KMS-11 (cell line): ENCODE data around the gene TP63.

Source experiments
- H2AFZ ChIP-seq: fragments of 200-600 bp; sonication (generic); 2 replicates; pipeline ENCODE4 v1.6.1; 2016; ENCODE audit warnings: antibody characterized with exemption, mixed run types, low read depth
- H3K27ac ChIP-seq: fragments of 200-600 bp; sonication (generic); 2 replicates; pipeline ENCODE4 v1.6.1; 2016; ENCODE audit warnings: mild to moderate bottlenecking, mixed run types
- H3K27me3 ChIP-seq: fragments of 200-600 bp; sonication (generic); 2 replicates; pipeline ENCODE4 v1.6.1; 2017; ENCODE audit warnings: mild to moderate bottlenecking, low read depth, mixed run types, moderate library complexity; ENCODE audit not compliant: insufficient read depth
- H3K36me3 ChIP-seq: fragments of 200-600 bp; sonication (generic); 2 replicates; pipeline ENCODE4 v1.6.1; 2017; ENCODE audit warnings: mild to moderate bottlenecking, mixed run types; ENCODE audit not compliant: insufficient read depth
- H3K4me1 ChIP-seq: fragments of 200-600 bp; sonication (generic); 2 replicates; pipeline ENCODE4 v1.6.1; 2016; ENCODE audit warnings: mild to moderate bottlenecking, low read depth, mixed run types; ENCODE audit not compliant: poor library complexity, severe bottlenecking
- H3K4me2 ChIP-seq: fragments of 200-600 bp; sonication (generic); 2 replicates; pipeline ENCODE4 v1.7.0; 2016; ENCODE audit warnings: mild to moderate bottlenecking, mixed run types
- H3K4me3 ChIP-seq: fragments of 200-600 bp; sonication (generic); IDR thresholded peaks from 2 replicates; pipeline ENCODE4 v1.6.1; 2017; ENCODE audit warnings: low read depth, low read length, mixed read lengths; ENCODE audit not compliant: insufficient read depth
- H3K79me2 ChIP-seq: fragments of 200-600 bp; sonication (generic); 2 replicates; pipeline ENCODE4 v1.6.1; 2016; ENCODE audit warnings: low read depth, mixed run types; ENCODE audit not compliant: insufficient read depth
- H3K9ac ChIP-seq: fragments of 200-600 bp; sonication (generic); 2 replicates; pipeline ENCODE4 v1.6.1; 2016; ENCODE audit warnings: mild to moderate bottlenecking, mixed run types
- H4K20me1 ChIP-seq: fragments of 200-600 bp; sonication (generic); 2 replicates; pipeline ENCODE4 v1.6.1; 2016; ENCODE audit warnings: mild to moderate bottlenecking, mixed run types; ENCODE audit not compliant: insufficient read depth
- CTCF ChIP-seq: fragments of 200-600 bp; sonication (generic); conservative IDR thresholded peaks from 2 replicates; pipeline ENCODE4 v1.6.1; 2017; ENCODE audit warnings: low read depth, mild to moderate bottlenecking, antibody characterized with exemption, low read length, moderate library complexity, mixed read lengths

TP63 gene

GRCh38 chr3:189588070-189588469 is 43.1 kb upstream of the TP63 start:
- Histone ChIP-seq H3K79me2 (no peaks in the 10 kb centered on the region), H3K27me3 (no peaks in the 10 kb centered on the region), H4K20me1 (no peaks in the 10 kb centered on the region), H3K27ac (no peak overlapping the region), H3K4me2 (no peak overlapping the region), H3K36me3 (no peaks in the 10 kb centered on the region), H3K4me3 (no peak overlapping the region), H3K4me1 (no peaks in the 10 kb centered on the region), H3K9ac (no peak overlapping the region), H2AFZ (no peak overlapping the region)
- TF ChIP-seq CTCF: no peak

- H4K20me1 ChIP-seq: no peaks in the 10 kb centered on the region
- no peak overlapping the region for H3K9ac ChIP-seq
- H3K79me2 ChIP-seq: no peaks in the 10 kb centered on the region
- H3K27me3 ChIP-seq: no peaks in the 10 kb centered on the region
- H3K4me3 ChIP-seq: no peak overlapping the region
- no peaks in the 10 kb centered on the region for H3K4me1 ChIP-seq
- H3K36me3 ChIP-seq: no peaks in the 10 kb centered on the region
- no peak overlapping the region for H2AFZ ChIP-seq
- H3K27ac ChIP-seq: no peak overlapping the region
- H3K4me2 ChIP-seq: no peak overlapping the region
- TF ChIP-seq CTCF: no peak
These were observed 42.6 kb upstream of the TP63 start for GRCh38 chr3:189588475-189589178.

- H4K20me1 ChIP-seq: no peaks in the 10 kb centered on the region
- no peak overlapping the region for H3K4me3 ChIP-seq
- no peak overlapping the region for H3K4me2 ChIP-seq
- no peaks in the 10 kb centered on the region for H3K36me3 ChIP-seq
- H3K9ac ChIP-seq: no peak overlapping the region
- H3K27me3 ChIP-seq: no peaks in the 10 kb centered on the region
- TF ChIP-seq CTCF: no peak
- H2AFZ ChIP-seq: no peak overlapping the region
- no peaks in the 10 kb centered on the region for H3K4me1 ChIP-seq
- H3K79me2 ChIP-seq: no peaks in the 10 kb centered on the region
- no peak overlapping the region for H3K27ac ChIP-seq
These were observed 42.0 kb upstream of the TP63 start for GRCh38 chr3:189589179-189589569.

- Histone ChIP-seq H2AFZ (no peak overlapping the region), H3K79me2 (no peaks in the 10 kb centered on the region), H3K9ac (no peak overlapping the region), H4K20me1 (no peaks in the 10 kb centered on the region), H3K36me3 (no peaks in the 10 kb centered on the region), H3K27ac (no peak overlapping the region), H3K4me3 (no peak overlapping the region), H3K27me3 (no peaks in the 10 kb centered on the region), H3K4me1 (no peaks in the 10 kb centered on the region), H3K4me2 (no peak overlapping the region)
- no peak for TF ChIP-seq CTCF
These were observed 41.0 kb upstream of the TP63 start for GRCh38 chr3:189590223-189590622.
